Measurements from ENCODE around the gene NMNAT2.
"Not testable (repeated sequence)": the region's sequence is repeated elsewhere in the genome, so short reads cannot be mapped to it uniquely, and the experiment has no call there.

NMNAT2 gene

GRCh38 chr1:183262628-183263200, 155.5 kb downstream of the NMNAT2 start:
- DNase-seq (ENCODE audit: low read depth in 2 of 2) = no peak

- DNase-seq (ENCODE audit: low read depth in 2 of 2) = no peak
Measured at GRCh38 chr1:183259924-183260323, 158.3 kb downstream of the NMNAT2 start.

- DNase-seq (ENCODE audit: low read depth in 2 of 2) = no peak
Measured at GRCh38 chr1:183255073-183255472, 163.1 kb downstream of the NMNAT2 start.

- no peak for DNase-seq (ENCODE audit: low read depth in 2 of 2)
Measured at GRCh38 chr1:183251959-183252450, 166.2 kb downstream of the NMNAT2 start.

GRCh38 chr1:183251101-183251958, 166.8 kb downstream of the NMNAT2 start:
- DNase-seq (ENCODE audit: low read depth in 2 of 2) = no peak

GRCh38 chr1:183249941-183250452, 168.2 kb downstream of the NMNAT2 start:
- DNase-seq (ENCODE audit: low read depth in 2 of 2) = no peak

GRCh38 chr1:183248989-183249691, 169.0 kb downstream of the NMNAT2 start:
- DNase-seq (ENCODE audit: low read depth in 2 of 2) = no peak

- no peak for DNase-seq (ENCODE audit: low read depth in 2 of 2)
Measured at GRCh38 chr1:183247931-183248330, 170.2 kb downstream of the NMNAT2 start.

GRCh38 chr1:183247484-183247883, 170.7 kb downstream of the NMNAT2 start:
- DNase-seq (ENCODE audit: low read depth in 2 of 2) = no peak

GRCh38 chr1:183247066-183247465, 171.1 kb downstream of the NMNAT2 start:
- DNase-seq (ENCODE audit: low read depth in 2 of 2) = no peak

- no peak for DNase-seq (ENCODE audit: low read depth in 2 of 2)
Measured at GRCh38 chr1:183246436-183246835, 171.7 kb downstream of the NMNAT2 start.

- DNase-seq (ENCODE audit: low read depth in 2 of 2) = no peak
Measured at GRCh38 chr1:183245357-183245756, 172.8 kb downstream of the NMNAT2 start.

GRCh38 chr1:183244466-183244865, 173.7 kb downstream of the NMNAT2 start:
- no peak for DNase-seq (ENCODE audit: low read depth in 2 of 2)

GRCh38 chr1:183243161-183244050, 174.8 kb downstream of the NMNAT2 start:
- DNase-seq (ENCODE audit: low read depth in 2 of 2) = no peak

GRCh38 chr1:183242556-183242955, 175.6 kb downstream of the NMNAT2 start:
- no peak for DNase-seq (ENCODE audit: low read depth in 2 of 2)

GRCh38 chr1:183241471-183241870, 176.7 kb downstream of the NMNAT2 start:
- DNase-seq (ENCODE audit: low read depth in 2 of 2) = no peak

- DNase-seq (ENCODE audit: low read depth in 2 of 2) = not testable (repeated sequence)
Measured at GRCh38 chr1:183240853-183241252, 177.3 kb downstream of the NMNAT2 start.

- DNase-seq (ENCODE audit: low read depth in 2 of 2) = no peak
Measured at GRCh38 chr1:183240526-183240825, 177.7 kb downstream of the NMNAT2 start.

GRCh38 chr1:183239793-183240525, 178.2 kb downstream of the NMNAT2 start:
- DNase-seq (ENCODE audit: low read depth in 2 of 2) = no peak

- DNase-seq (ENCODE audit: low read depth in 2 of 2) = no peak
Measured at GRCh38 chr1:183239220-183239742, 178.9 kb downstream of the NMNAT2 start.

GRCh38 chr1:183238071-183238470, 180.1 kb downstream of the NMNAT2 start:
- no peak for DNase-seq (ENCODE audit: low read depth in 2 of 2)

All from stimulated activated CD8-positive, alpha-beta memory T cell treated with anti-CD3 and anti-CD28 coated beads, Interleukin-15, amount 100 ng/mL, for 4 hours (primary cell).